OCI-LY1 (cell line): Measurements from ENCODE around the gene TOR4A.

Experiments
- H2AFZ ChIP-seq: fragments of 200-600 bp; sonication (generic), shearing (Covaris generic); 2 replicates; pipeline ENCODE4 v1.6.0; 2014; ENCODE audit warnings: antibody characterized with exemption, mild to moderate bottlenecking, low read length
- H3F3A ChIP-seq: fragments of 200-600 bp; sonication (generic), shearing (Covaris generic); 2 replicates; pipeline ENCODE4 v1.6.0; 2014; ENCODE audit warnings: mild to moderate bottlenecking, antibody characterized with exemption, low read length, moderate library complexity; ENCODE audit not compliant: insufficient read depth
- H3K27ac ChIP-seq: fragments of 200-600 bp; sonication (generic); 2 replicates; pipeline ENCODE4 v1.5.1; 2014; ENCODE audit warnings: low read length, mixed run types, mild to moderate bottlenecking, low read depth; ENCODE audit not compliant: poor library complexity, severe bottlenecking
- H3K27me3 ChIP-seq: fragments of 200-600 bp; sonication (generic); 2 replicates; pipeline ENCODE4 v1.6.0; 2014; ENCODE audit warnings: antibody characterized with exemption, mild to moderate bottlenecking, low read length, moderate library complexity; ENCODE audit not compliant: insufficient read depth
- H3K36me3 ChIP-seq: fragments of 200-600 bp; sonication (generic); 2 replicates; pipeline ENCODE4 v1.6.1; 2014; ENCODE audit warnings: mild to moderate bottlenecking, antibody characterized with exemption, low read length, moderate library complexity, mixed read lengths; ENCODE audit not compliant: insufficient read depth
- H3K4me1 ChIP-seq: fragments of 200-600 bp; sonication (generic); 2 replicates; pipeline ENCODE4 v1.5.1; 2014; ENCODE audit warnings: mild to moderate bottlenecking, low read length, moderate library complexity; ENCODE audit not compliant: insufficient read depth, severe bottlenecking
- H3K4me2 ChIP-seq: fragments of 200-600 bp; sonication (generic), shearing (Covaris generic); 2 replicates; pipeline ENCODE4 v1.6.1; 2014; ENCODE audit warnings: low read length
- H3K4me3 ChIP-seq: fragments of 200-600 bp; sonication (generic); 2 replicates; pipeline ENCODE4 v1.5.1; 2014; ENCODE audit warnings: low read length, low read depth, mild to moderate bottlenecking, mixed read lengths; ENCODE audit not compliant: poor library complexity, severe bottlenecking
- H3K79me2 ChIP-seq: fragments of 200-600 bp; shearing (Covaris generic); 2 replicates; pipeline ENCODE4 v1.6.1; 2016; ENCODE audit warnings: mixed run types, low read length, mixed read lengths; ENCODE audit not compliant: insufficient read depth
- H3K9ac ChIP-seq: fragments of 200-600 bp; sonication (generic), shearing (Covaris generic); 2 replicates; pipeline ENCODE4 v1.6.1; 2014; ENCODE audit warnings: mild to moderate bottlenecking, low read length, mixed read lengths
- H3K9me2 ChIP-seq: fragments of 200-600 bp; sonication (generic), shearing (Covaris generic); 2 replicates; pipeline ENCODE4 v1.6.1; 2014; ENCODE audit warnings: low read depth, mild to moderate bottlenecking, low read length, mixed read lengths
- H3K9me3 ChIP-seq: fragments of 200-600 bp; shearing (Covaris generic); 2 replicates; pipeline ENCODE4 v1.6.1; 2014; ENCODE audit warnings: low read length, mixed read lengths
- H4K20me1 ChIP-seq: fragments of 200-600 bp; sonication (generic), shearing (Covaris generic); 2 replicates; pipeline ENCODE4 v1.6.0; 2016; ENCODE audit warnings: mild to moderate bottlenecking, low read length; ENCODE audit not compliant: insufficient read depth
- CTCF ChIP-seq: fragments of 200-600 bp; sonication (generic), shearing (Covaris generic); IDR thresholded peaks from 2 replicates; pipeline ENCODE4 v1.5.1; 2017; ENCODE audit warnings: mild to moderate bottlenecking, antibody characterized with exemption, low read length, moderate library complexity, mixed read lengths
- EZH2 ChIP-seq: fragments of 200-600 bp; sonication (generic), shearing (Covaris generic); IDR thresholded peaks from 2 replicates; pipeline ENCODE4 v1.8.0; 2017; ENCODE audit warnings: borderline replicate concordance, mixed run types, mild to moderate bottlenecking, antibody characterized with exemption, low read length, moderate library complexity, mixed read lengths

Gene TOR4A

GRCh38 chr9:137262909-137263285 is 14.6 kb upstream of the TOR4A start:
- Histone ChIP-seq H3K27ac (no peak overlapping the region), H3F3A (no peaks in the 10 kb centered on the region), H3K9me2 (no peaks in the 10 kb centered on the region), H2AFZ (no peak overlapping the region), H3K9me3 (no peaks in the 10 kb centered on the region), H3K4me3 (no peak overlapping the region), H3K27me3 (no peaks in the 10 kb centered on the region), H3K4me1 (peaks cover 13% of the 10 kb centered on the region), H3K9ac (no peak overlapping the region), H3K79me2 (no peaks in the 10 kb centered on the region), H3K36me3 (peaks cover 36% of the 10 kb centered on the region), H4K20me1 (no peaks in the 10 kb centered on the region), H3K4me2 (no peak overlapping the region)
- no peak for TF ChIP-seq EZH2
- no peak for TF ChIP-seq CTCF

DNA sequence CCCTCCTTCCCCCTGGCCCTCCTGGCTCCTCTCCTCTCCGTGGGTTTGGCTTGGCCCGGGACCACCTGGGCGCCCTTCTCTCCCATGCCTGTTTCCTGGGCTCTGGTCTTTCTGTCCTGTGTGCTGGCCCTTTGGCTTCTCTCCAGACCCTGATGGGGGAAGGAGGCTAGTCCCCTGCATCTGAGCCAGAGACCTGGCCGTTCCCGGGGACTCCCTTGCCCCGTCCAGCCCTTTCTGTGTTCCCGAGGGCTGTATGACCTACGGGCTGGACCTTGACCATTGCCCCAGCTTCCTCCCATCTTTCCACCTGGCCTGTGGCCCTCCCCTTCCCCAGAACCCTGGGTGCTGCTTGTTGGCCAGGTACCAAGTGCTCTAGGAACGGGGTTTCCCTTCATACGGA is 14.0 kb upstream of the TOR4A start:
- Histone ChIP-seq H3K79me2 (no peaks in the 10 kb centered on the region), H3K27ac (no peak overlapping the region), H3K4me2 (no peak overlapping the region), H3K9me2 (no peaks in the 10 kb centered on the region), H4K20me1 (no peaks in the 10 kb centered on the region), H3K9me3 (no peaks in the 10 kb centered on the region), H3K36me3 (peaks cover 36% of the 10 kb centered on the region), H3K27me3 (no peaks in the 10 kb centered on the region), H3K4me3 (no peak overlapping the region), H3F3A (no peaks in the 10 kb centered on the region), H3K4me1 (peaks cover 20% of the 10 kb centered on the region), H3K9ac (no peak overlapping the region), H2AFZ (no peak overlapping the region)
- TF ChIP-seq CTCF: no peak

GRCh38 chr9:137264067-137264466 is 13.5 kb upstream of the TOR4A start:
- H3K79me2 ChIP-seq: no peaks in the 10 kb centered on the region
- H2AFZ ChIP-seq: no peak overlapping the region
- no peaks in the 10 kb centered on the region for H3K9me3 ChIP-seq
- H3K4me1 ChIP-seq: peaks cover 25% of the 10 kb centered on the region
- H3K9me2 ChIP-seq: no peaks in the 10 kb centered on the region
- no peak overlapping the region for H3K27ac ChIP-seq
- no peak overlapping the region for H3K4me3 ChIP-seq
- no peaks in the 10 kb centered on the region for H3K27me3 ChIP-seq
- no peak overlapping the region for H3K4me2 ChIP-seq
- H3K36me3 ChIP-seq: peaks cover 36% of the 10 kb centered on the region
- TF ChIP-seq EZH2 (no peak), CTCF (no peak)
- no peak overlapping the region for H3K9ac ChIP-seq
- no peaks in the 10 kb centered on the region for H4K20me1 ChIP-seq
- H3F3A ChIP-seq: no peaks in the 10 kb centered on the region
